ENCODE measurements around the gene NLGN1.

NLGN1 gene

GRCh38 chr3:174016186-174016585, 618.6 kb downstream of the NLGN1 start:
- TF ChIP-seq ZFX (IDR thresholded peaks at IDR 0.05; ENCODE audit: borderline replicate concordance) = no peak
- no peak for TF ChIP-seq CTCF (IDR thresholded peaks at IDR 0.05)
- no peak overlapping the region for H3K27ac ChIP-seq

GRCh38 chr3:174020156-174020555, 622.6 kb downstream of the NLGN1 start:
- H3K27ac ChIP-seq = no peak overlapping the region
- TF ChIP-seq ZFX (IDR thresholded peaks at IDR 0.05; ENCODE audit: borderline replicate concordance) (no peak), CTCF (IDR thresholded peaks at IDR 0.05) (no peak)

- H3K27ac ChIP-seq = no peak overlapping the region
- no peak for TF ChIP-seq ZFX (IDR thresholded peaks at IDR 0.05; ENCODE audit: borderline replicate concordance)
- no peak for TF ChIP-seq CTCF (IDR thresholded peaks at IDR 0.05)
Observed at GRCh38 chr3:174023421-174023820, 625.9 kb downstream of the NLGN1 start.

- TF ChIP-seq CTCF (IDR thresholded peaks at IDR 0.05) (no peak), ZFX (IDR thresholded peaks at IDR 0.05; ENCODE audit: borderline replicate concordance) (no peak)
- H3K27ac ChIP-seq = no peak overlapping the region
Observed at GRCh38 chr3:174028673-174029072, 631.1 kb downstream of the NLGN1 start.

- TF ChIP-seq ZFX (IDR thresholded peaks at IDR 0.05; ENCODE audit: borderline replicate concordance) (no peak), CTCF (IDR thresholded peaks at IDR 0.05) (no peak)
- H3K27ac ChIP-seq = no peak overlapping the region
Observed at GRCh38 chr3:174035328-174035886, 637.9 kb downstream of the NLGN1 start.

- TF ChIP-seq CTCF (IDR thresholded peaks at IDR 0.05) (no peak), ZFX (IDR thresholded peaks at IDR 0.05; ENCODE audit: borderline replicate concordance) (no peak)
- peak overlapping the region; percentile 27 for H3K27ac ChIP-seq
Observed at GRCh38 chr3:174046311-174046710, 648.8 kb downstream of the NLGN1 start.

GRCh38 chr3:174049472-174049871, 651.9 kb downstream of the NLGN1 start:
- TF ChIP-seq CTCF (IDR thresholded peaks at IDR 0.05) (no peak), ZFX (IDR thresholded peaks at IDR 0.05; ENCODE audit: borderline replicate concordance) (no peak)
- no peak overlapping the region for H3K27ac ChIP-seq
